Sigmoid colon (tissue), 7 donors: Measurements from ENCODE around the gene MRAP2. TPM values are rescaled to one million over a fixed set of nuclear protein-coding genes. Genes with fewer than 3 reads are reported as not detected.

ENCODE experiments used
- DNase-seq: peaks from one replicate; pipeline ENCODE4 v3.0.0-alpha.2; 2019
- H3K27ac ChIP-seq, 4 donors: fragments of 200-600 bp; sonication (generic); one replicate each; pipeline ENCODE4 v1.5.1; 2016 to 2019; ENCODE audit warnings: mild to moderate bottlenecking in 1 of 4
- H3K27me3 ChIP-seq, 3 donors: fragments of 200-600 bp; sonication (generic); one replicate each; pipeline ENCODE4 v1.5.1; 2019; ENCODE audit warnings: mild to moderate bottlenecking in 1 of 3
- H3K36me3 ChIP-seq, 4 donors: fragments of 200-600 bp; sonication (generic); one replicate each; pipeline ENCODE4 v1.5.1; 2016 to 2019
- H3K4me1 ChIP-seq, 4 donors: fragments of 200-600 bp; sonication (generic); one replicate each; pipeline ENCODE4 v1.5.1; 2017 to 2019
- H3K4me3 ChIP-seq, 4 donors: fragments of 200-600 bp; sonication (generic); one replicate each; pipeline ENCODE4 v1.5.1; 2017 to 2019; ENCODE audit warnings: mild to moderate bottlenecking in 2 of 4, moderate library complexity in 1 of 4
- H3K9me3 ChIP-seq, 4 donors: fragments of 200-600 bp in 3 of 4; sonication (generic) in 3 of 4; one replicate each; pipeline versions ENCODE4 v1.5.1 to v1.6.1; 2013 to 2019
- CTCF ChIP-seq, 4 experiments: fragments of 450-650 bp in 3 of 4; fragments of 200-600 bp in 1 of 4; IDR thresholded peaks; one replicate each; pipeline ENCODE4 v1.5.1; 2016 to 2019; ENCODE audit warnings: antibody characterized with exemption in 4 of 4, mild to moderate bottlenecking in 3 of 4, moderate library complexity in 2 of 4
- EP300 ChIP-seq, 4 donors: sonication (generic); formaldehyde crosslinking; IDR thresholded peaks; one replicate each; pipeline ENCODE4 v1.6.1; 2017; ENCODE audit warnings: antibody characterized with exemption in 4 of 4
- POLR2A ChIP-seq, 2 donors: fragments of 450-650 bp; IDR thresholded peaks; one replicate each; pipeline ENCODE4 v1.6.1; 2016; ENCODE audit warnings: antibody characterized with exemption in 2 of 2, mild to moderate bottlenecking in 2 of 2, moderate library complexity in 2 of 2
- POLR2AphosphoS5 ChIP-seq, 4 donors: sonication (generic); formaldehyde crosslinking; IDR thresholded peaks; one replicate each; pipeline ENCODE4 v1.6.1; 2017; ENCODE audit warnings: antibody characterized with exemption in 4 of 4
- whole genome bisulfite sequencing, 2 donors: extraction: QIAGEN DNeasy Blood & Tissue Kit; methylation state at CpG; one replicate each; pipeline ENCODE4 v1.1.7; 2013; 5-methylcytosine and 5-hydroxymethylcytosine counted together
- intact Hi-C: fragments of 100-400 bp; cut with DNase I; formaldehyde crosslinking; loops from one replicate; pipeline ENCODE4 v1.15.1; 2023
- polyA plus RNA-seq, 3 donors: library from polyadenylated mRNA; stranded (reverse); fragments of 200-250 nt; gene quantifications; one replicate each; pipeline ENCODE4 v1.2.3, GENCODE V29; 2013
- total RNA-seq, 4 donors: library from RNA; depleted of rRNA; stranded (reverse); fragments of >200 nt; gene quantifications; one replicate each; pipeline ENCODE4 v1.1.0, GENCODE V29; 2016
- donor health status: healthy with polysubstance abuse.
- donor health status: Bipolar disorder and iron deficiency.
- donor health status: healthy.

Gene MRAP2, protein sequence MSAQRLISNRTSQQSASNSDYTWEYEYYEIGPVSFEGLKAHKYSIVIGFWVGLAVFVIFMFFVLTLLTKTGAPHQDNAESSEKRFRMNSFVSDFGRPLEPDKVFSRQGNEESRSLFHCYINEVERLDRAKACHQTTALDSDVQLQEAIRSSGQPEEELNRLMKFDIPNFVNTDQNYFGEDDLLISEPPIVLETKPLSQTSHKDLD
- total RNA-seq (1 to 10 TPM in 2 of 4 donors, under 1 TPM in 2; 0.16 to 1.8 (median 1.1) TPM), polyA plus RNA-seq (1 to 10 TPM; 3.5 to 7.4 (median 6.6) TPM)

DNA sequence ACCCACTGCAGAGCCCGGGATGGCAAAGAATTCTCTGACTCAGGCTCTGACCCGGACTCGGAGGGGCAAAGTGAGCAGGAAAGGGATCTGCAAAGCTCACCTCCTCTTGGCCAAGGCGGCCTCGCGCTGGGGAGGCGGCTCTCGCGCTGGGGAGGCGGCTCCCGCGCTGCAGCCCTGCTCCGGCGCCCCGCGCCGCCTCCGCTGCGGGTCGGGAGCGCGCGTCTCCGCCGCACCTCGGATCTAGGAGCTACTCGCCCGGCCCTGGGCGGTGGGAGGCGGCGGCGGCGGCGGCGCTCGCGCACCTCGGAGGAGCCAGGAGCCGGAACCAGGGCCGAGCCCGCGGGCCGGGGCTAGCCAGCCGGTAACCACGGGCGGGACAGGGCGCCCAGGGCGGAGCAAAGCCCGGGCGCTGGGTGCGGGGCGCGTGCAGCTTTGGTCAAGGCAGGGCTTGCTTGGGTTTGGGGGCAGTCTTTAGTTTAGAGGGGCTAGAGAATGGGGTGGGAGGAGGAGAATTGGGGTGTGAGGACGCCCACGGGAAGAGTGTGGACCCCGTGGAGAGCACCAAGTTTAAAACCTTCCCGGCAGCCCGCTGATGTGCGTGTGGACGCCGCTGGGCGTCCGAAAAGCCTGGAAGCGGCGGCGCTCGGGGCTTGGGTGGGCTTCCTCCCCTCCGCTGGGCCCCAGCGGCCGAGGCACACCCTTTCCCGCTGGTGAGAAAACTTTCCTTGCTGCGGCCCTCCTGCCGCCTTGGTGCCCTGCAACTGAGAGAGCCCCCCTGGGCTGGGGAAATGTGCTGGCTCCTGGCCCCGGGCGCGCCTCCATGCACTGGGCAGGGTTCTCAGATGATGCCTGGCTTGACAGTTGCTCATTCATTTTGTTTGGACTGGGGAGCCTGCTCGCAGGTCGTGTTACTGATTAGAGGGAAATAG is at the start of gene MRAP2:
MRAP2 (plus strand) TSS at position 250 of the 929 bp plus-strand sequence. CDS start 21,547 bp downstream, outside the sequence.
- Histone ChIP-seq H3K36me3 (no peaks in the 10 kb centered on the region), H3K9me3 (peaks cover 0 to 4% (median 0%) of the 10 kb centered on the region in 4 donors), H3K27me3 (peaks cover 0 to 54% (median 16%) of the 10 kb centered on the region in 3 donors), H3K27ac (no peak within 1 kb of the TSS), H3K4me1 (peaks cover 0 to 16% (median 13%) of the 10 kb centered on the region in 4 donors), H3K4me3 (peak within 1 kb of the TSS in 3 of 4 donors; percentile 47 to 56 (median 55))
- TF ChIP-seq CTCF (IDR thresholded peaks at IDR 0.05) (no peak), POLR2A (IDR thresholded peaks at IDR 0.05) (no peak), POLR2AphosphoS5 (IDR thresholded peaks at IDR 0.05) (no peak), EP300 (IDR thresholded peaks at IDR 0.05) (no peak)
- WGBS, 2 donors: 1% methylated on average over 78 of the region's 78 CpGs
- DNase-seq: no peak
- intact Hi-C loops: no loop called here

- H3K9me3 ChIP-seq: no peaks in the 10 kb centered on the region
- DNase-seq: no peak
- no peaks in the 10 kb centered on the region for H3K36me3 ChIP-seq
- no peak overlapping the region for H3K27ac ChIP-seq
- H3K4me1 ChIP-seq: no peaks in the 10 kb centered on the region
- WGBS, 2 donors: 53 to 98% methylated on average over 1 of the region's 1 CpG
- intact Hi-C loops: no loop called here
- H3K4me3 ChIP-seq: no peak overlapping the region
- no peaks in the 10 kb centered on the region for H3K27me3 ChIP-seq
- TF ChIP-seq CTCF (IDR thresholded peaks at IDR 0.05) (no peak), POLR2A (IDR thresholded peaks at IDR 0.05) (no peak), EP300 (IDR thresholded peaks at IDR 0.05) (no peak), POLR2AphosphoS5 (IDR thresholded peaks at IDR 0.05) (no peak)
These were observed 49.2 kb upstream of the MRAP2 start for GRCh38 chr6:83984411-83984810.

GRCh38 chr6:83985308-83985713 is 48.3 kb upstream of the MRAP2 start:
- Histone ChIP-seq H3K9me3 (no peaks in the 10 kb centered on the region), H3K36me3 (no peaks in the 10 kb centered on the region), H3K27me3 (no peaks in the 10 kb centered on the region), H3K4me1 (no peaks in the 10 kb centered on the region), H3K4me3 (no peak overlapping the region), H3K27ac (no peak overlapping the region)
- WGBS, 2 donors: 90 to 94% methylated on average over 1 of the region's 1 CpG
- no peak for DNase-seq
- intact Hi-C loops: no loop called here
- TF ChIP-seq POLR2A (IDR thresholded peaks at IDR 0.05): no peak
- no peak for TF ChIP-seq POLR2AphosphoS5 (IDR thresholded peaks at IDR 0.05)
- no peak for TF ChIP-seq EP300 (IDR thresholded peaks at IDR 0.05)
- no peak for TF ChIP-seq CTCF (IDR thresholded peaks at IDR 0.05)

GRCh38 chr6:83985715-83986114 is 47.9 kb upstream of the MRAP2 start:
- Histone ChIP-seq H3K27ac (no peak overlapping the region), H3K36me3 (no peaks in the 10 kb centered on the region), H3K27me3 (no peaks in the 10 kb centered on the region), H3K9me3 (no peaks in the 10 kb centered on the region), H3K4me3 (no peak overlapping the region), H3K4me1 (no peaks in the 10 kb centered on the region)
- DNase-seq: no peak
- intact Hi-C loops: no loop called here
- TF ChIP-seq POLR2A (IDR thresholded peaks at IDR 0.05) (no peak), EP300 (IDR thresholded peaks at IDR 0.05) (no peak), POLR2AphosphoS5 (IDR thresholded peaks at IDR 0.05) (no peak), CTCF (IDR thresholded peaks at IDR 0.05) (no peak)
